Memory B cell (primary cell): Measurements from ENCODE around the gene SLC44A4.
"Not testable (repeated sequence)": the region's sequence is repeated elsewhere in the genome, so short reads cannot be mapped to it uniquely, and the experiment has no call there.

Experiments used
- ATAC-seq: fragments of 150-1000 bp; cut with Tn5 transposase; 2 replicates; pipeline ENCODE4 v1.10.0; 2021; ENCODE audit warnings: low read depth, mild to moderate bottlenecking, moderate library complexity
- DNase-seq, 2 donors: peaks; one replicate each; pipeline ENCODE4 v3.0.0; 2022; ENCODE audit warnings: low spot score in 2 of 2
- H3K27ac Mint-ChIP-seq: one replicate; pipeline ENCODE4 v1.8.0; 2022; ENCODE audit warnings: mild to moderate bottlenecking, moderate library complexity, mixed read lengths
- H3K27me3 Mint-ChIP-seq: one replicate; pipeline ENCODE4 v1.8.0; 2022; ENCODE audit warnings: mixed read lengths
- H3K36me3 Mint-ChIP-seq: one replicate; pipeline ENCODE4 v1.8.0; 2022; ENCODE audit warnings: mild to moderate bottlenecking, mixed read lengths
- H3K4me1 Mint-ChIP-seq: one replicate; pipeline ENCODE4 v1.8.0; 2022; ENCODE audit warnings: mixed read lengths
- H3K4me3 Mint-ChIP-seq: one replicate; pipeline ENCODE4 v1.8.0; 2022; ENCODE audit warnings: mild to moderate bottlenecking, moderate library complexity, mixed read lengths
- H3K9me3 Mint-ChIP-seq: one replicate; pipeline ENCODE4 v1.8.0; 2022; ENCODE audit warnings: mixed read lengths

Gene SLC44A4

DNA sequence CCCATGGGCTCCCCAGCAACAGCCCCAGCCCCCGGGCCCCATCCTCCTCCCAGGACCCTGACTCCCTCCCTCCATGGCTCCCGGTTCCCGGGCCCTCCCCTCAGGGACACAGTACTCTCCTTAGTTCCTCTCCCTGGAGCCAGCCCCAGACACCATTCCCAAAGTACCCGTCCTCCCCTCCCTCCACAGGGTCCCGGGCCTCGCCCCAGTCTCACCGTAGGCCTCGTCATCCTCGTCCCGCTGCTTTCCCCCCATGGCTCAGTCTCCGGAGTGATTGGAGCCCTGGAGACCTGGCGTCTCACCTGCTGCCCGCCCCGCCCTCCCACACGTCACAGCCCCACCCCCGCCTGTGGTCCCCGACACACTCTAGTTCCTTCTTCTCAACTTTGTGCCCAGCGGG is at the start of gene SLC44A4:
TSS of gene SLC44A4 (minus strand) at position 272 of the 400 bp plus-strand sequence. CDS start at position 255, 17 bp downstream.
- DNase-seq, result no peak
- H3K27me3 Mint-ChIP-seq, result no peaks in the 10 kb centered on the region
- H3K36me3 Mint-ChIP-seq, result peaks cover 24% of the 10 kb centered on the region
- no peak for ATAC-seq
- H3K4me3 Mint-ChIP-seq, result no peak within 1 kb of the TSS
- H3K4me1 Mint-ChIP-seq, result no peaks in the 10 kb centered on the region
- no peaks in the 10 kb centered on the region for H3K9me3 Mint-ChIP-seq
- H3K27ac Mint-ChIP-seq, result no peak within 1 kb of the TSS

DNA sequence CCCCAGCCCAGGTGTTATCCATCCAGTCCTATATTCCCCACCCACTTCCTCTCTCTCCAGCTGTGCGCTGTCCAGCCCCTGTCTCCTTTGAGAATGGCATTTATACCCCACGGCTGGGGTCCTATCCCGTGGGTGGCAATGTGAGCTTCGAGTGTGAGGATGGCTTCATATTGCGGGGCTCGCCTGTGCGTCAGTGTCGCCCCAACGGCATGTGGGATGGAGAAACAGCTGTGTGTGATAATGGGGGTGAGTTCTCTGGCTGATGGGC is 49.8 kb upstream of the SLC44A4 start:
- Mint-ChIP-seq H3K27ac (no peak overlapping the region), H3K9me3 (no peaks in the 10 kb centered on the region), H3K4me3 (no peak overlapping the region), H3K4me1 (no peaks in the 10 kb centered on the region), H3K27me3 (peaks cover 5% of the 10 kb centered on the region), H3K36me3 (no peaks in the 10 kb centered on the region)
- no peak for DNase-seq
- ATAC-seq, result no peak

DNA sequence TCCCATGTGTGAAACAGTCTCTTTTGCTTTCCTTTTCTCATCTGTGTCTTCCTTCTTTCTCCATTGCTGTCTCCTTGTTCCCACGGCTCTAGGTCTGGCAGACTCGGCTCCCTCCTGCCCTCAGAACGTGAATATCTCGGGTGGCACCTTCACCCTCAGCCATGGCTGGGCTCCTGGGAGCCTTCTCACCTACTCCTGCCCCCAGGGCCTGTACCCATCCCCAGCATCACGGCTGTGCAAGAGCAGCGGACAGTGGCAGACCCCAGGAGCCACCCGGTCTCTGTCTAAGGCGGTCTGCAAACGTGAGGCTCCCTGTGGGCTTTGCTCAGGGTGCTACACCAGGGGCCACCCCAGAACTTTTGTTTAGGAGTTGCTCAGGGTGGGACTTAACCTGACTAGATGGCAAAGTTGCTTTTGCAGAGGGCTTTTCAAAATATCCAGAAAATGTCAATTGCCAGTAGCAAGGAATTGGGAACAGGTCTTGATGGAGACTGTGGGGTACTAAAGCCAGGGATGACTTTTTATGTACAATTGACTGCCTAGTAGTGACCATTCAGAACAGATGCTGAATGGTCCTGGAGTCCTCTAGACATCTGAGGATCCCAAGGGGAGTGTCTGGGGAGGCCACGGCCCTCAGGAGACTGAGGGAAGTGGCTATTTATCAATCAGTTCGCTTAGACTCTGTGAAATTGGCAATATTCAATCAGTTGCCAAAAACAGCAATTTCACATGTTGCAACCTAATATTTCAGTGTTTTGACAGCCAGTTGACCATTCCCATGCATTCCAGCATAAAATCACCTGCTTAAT is 49.3 kb upstream of the SLC44A4 start:
- no peak for ATAC-seq
- Mint-ChIP-seq H3K27me3 (peaks cover 5% of the 10 kb centered on the region), H3K36me3 (no peaks in the 10 kb centered on the region), H3K4me3 (no peak overlapping the region), H3K9me3 (no peaks in the 10 kb centered on the region), H3K27ac (no peak overlapping the region), H3K4me1 (no peaks in the 10 kb centered on the region)
- DNase-seq, result no peak

DNA sequence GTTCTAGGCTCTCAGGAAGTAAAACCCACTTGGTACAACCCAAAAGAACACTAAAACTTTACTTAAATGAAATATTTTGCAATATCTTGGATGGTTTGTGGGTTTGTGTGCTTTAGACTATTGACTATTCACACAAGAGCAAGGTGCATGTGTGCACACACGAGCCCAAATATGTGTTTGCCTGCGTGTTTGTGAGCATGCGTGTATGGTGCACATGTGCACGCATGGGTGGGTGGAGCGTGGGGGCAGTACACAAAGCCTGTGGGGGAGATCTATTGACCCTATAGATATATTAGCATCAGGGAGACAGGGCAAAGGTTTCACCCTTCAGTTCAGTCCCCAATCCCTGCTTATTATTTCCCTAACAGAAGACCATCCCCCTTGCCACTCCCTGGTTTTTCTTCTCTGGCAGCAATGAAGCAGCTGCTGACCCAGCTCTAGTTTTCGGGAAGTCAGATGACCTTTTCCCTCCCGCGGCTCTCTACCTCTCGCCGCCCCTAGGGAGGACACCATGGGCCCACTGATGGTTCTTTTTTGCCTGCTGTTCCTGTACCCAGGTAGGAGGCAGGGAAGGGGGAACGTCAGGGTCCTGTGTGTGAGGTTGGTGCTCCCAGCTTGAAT is 48.6 kb upstream of the SLC44A4 start, which contains the start of gene C2:
TSS of gene C2 (plus strand) at position 476 of the 621 bp plus-strand sequence. CDS start at position 512, 36 bp downstream.
- Mint-ChIP-seq H3K4me3 (no peak within 1 kb of the TSS), H3K36me3 (no peaks in the 10 kb centered on the region), H3K4me1 (no peaks in the 10 kb centered on the region), H3K27me3 (peaks cover 5% of the 10 kb centered on the region), H3K27ac (no peak within 1 kb of the TSS), H3K9me3 (no peaks in the 10 kb centered on the region)
- DNase-seq, result no peak
- no peak for ATAC-seq

DNA sequence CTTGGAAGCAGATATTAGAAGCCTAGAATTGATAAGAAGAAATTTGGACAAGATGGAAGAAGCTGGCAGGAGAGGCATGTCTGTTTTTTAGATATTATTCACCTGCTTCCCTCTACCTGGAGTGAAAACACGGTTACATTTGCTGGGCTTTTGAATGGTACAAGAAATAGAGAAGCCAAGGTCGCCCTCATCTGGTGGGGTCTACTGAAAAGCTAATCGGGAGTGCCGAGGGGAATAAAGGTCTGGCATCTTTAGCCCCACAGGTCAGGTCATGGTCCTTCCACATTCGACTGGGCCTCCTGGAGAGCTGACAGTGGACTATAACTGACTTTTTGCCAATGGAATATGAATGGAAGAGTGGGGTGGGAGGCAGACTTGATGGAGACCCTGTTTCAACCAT is 44.1 kb upstream of the SLC44A4 start:
- ATAC-seq (peak; percentile 41), DNase-seq (no peak)
- H3K4me3 Mint-ChIP-seq, result no peak overlapping the region
- no peak overlapping the region for H3K27ac Mint-ChIP-seq
- H3K4me1 Mint-ChIP-seq, result no peaks in the 10 kb centered on the region
- H3K27me3 Mint-ChIP-seq, result peaks cover 2% of the 10 kb centered on the region
- H3K36me3 Mint-ChIP-seq, result no peaks in the 10 kb centered on the region
- no peaks in the 10 kb centered on the region for H3K9me3 Mint-ChIP-seq

DNA sequence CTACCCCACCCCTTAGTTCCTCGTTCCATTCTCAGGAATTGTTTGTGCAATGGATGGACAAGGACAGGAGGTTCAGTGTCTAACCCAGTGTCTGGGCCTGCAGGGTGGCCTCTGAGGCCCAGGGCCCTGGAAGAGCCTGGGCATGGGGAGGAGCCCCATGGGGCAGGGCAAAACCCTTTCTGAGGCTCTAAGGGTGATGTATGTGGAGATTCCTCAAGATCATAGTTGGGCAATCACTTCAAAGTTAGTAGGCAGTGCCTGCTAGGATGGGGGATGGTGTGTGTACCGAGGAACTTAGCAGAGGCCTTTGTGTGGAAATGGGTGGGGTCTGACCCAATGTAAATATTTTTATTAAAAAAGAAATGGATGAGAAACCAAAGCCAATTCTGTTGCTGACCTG is 42.0 kb upstream of the SLC44A4 start:
- DNase-seq, result no peak
- ATAC-seq, result no peak
- H3K27me3 Mint-ChIP-seq, result peaks cover 2% of the 10 kb centered on the region
- H3K4me1 Mint-ChIP-seq, result no peaks in the 10 kb centered on the region
- no peak overlapping the region for H3K4me3 Mint-ChIP-seq
- H3K27ac Mint-ChIP-seq, result no peak overlapping the region
- no peaks in the 10 kb centered on the region for H3K36me3 Mint-ChIP-seq
- H3K9me3 Mint-ChIP-seq, result no peaks in the 10 kb centered on the region

DNA sequence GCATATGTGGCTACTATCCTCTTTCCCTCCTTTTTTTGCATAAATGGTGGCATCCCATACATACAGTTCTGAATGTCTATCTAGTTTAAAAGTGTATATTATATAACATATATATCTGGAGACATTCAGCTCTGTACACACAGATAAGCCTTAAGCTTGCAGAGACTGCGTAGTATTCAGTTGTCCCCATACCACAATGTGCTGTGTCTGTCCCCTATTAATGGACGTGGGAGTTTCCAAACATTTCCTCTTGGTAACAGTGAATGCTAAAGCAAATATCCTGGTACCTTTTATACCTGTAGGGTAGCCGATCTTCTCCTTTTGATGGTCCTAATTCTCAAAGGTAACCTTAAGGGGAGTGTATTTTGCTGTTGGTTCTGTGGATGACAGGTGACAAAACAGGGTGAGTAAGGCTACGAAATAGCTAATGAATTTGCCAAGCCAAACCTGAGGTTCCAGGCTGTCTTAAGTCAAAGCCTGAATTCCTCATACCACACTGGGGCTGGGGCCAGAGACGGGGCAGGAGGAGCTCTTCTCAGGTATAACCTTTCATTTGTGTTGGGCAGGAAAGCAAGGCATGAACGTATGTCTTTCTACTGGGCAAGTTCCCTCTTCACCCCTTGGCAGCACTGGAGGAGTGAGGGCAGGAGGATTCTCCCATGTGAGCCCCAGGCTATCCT is 41.0 kb upstream of the SLC44A4 start:
- Mint-ChIP-seq H3K9me3 (no peaks in the 10 kb centered on the region), H3K27me3 (peaks cover 6% of the 10 kb centered on the region), H3K4me1 (no peaks in the 10 kb centered on the region), H3K4me3 (no peak overlapping the region), H3K27ac (no peak overlapping the region), H3K36me3 (no peaks in the 10 kb centered on the region)
- ATAC-seq (no peak), DNase-seq (no peak)

DNA sequence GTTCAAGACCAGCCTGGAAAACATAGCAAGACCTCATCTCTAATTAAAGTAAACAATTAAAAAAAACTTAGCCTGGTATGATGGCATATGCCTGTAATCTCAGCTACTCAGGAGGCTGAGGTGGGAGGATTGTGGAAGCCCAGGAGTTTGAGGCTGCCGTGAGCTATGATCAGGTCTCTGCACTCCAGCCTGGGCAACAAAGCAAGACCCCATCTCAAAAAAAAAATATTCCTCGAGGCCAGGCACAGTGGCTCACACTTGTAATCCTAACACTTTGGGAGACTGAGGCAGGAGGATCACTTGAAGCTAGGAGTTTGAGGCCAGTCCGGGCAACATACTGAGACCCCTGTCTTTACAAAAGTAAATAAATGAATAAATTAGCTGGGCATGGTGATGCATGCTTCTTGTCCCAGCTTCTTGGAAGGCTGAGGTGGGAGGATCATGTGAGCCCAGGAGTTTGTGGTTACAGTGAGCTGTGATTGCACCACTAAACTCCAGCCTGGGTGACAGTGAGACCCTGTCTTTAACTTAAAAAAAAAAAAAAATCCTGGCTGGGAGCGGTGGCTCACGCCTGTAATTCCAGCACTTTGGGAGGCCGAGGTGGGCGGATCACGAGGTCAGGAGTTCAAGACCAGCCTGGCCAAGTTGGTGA is 39.4 kb upstream of the SLC44A4 start:
- H3K4me1 Mint-ChIP-seq, result no peaks in the 10 kb centered on the region
- no peak overlapping the region for H3K27ac Mint-ChIP-seq
- no peak overlapping the region for H3K4me3 Mint-ChIP-seq
- no peaks in the 10 kb centered on the region for H3K36me3 Mint-ChIP-seq
- no peaks in the 10 kb centered on the region for H3K9me3 Mint-ChIP-seq
- no peak for DNase-seq
- H3K27me3 Mint-ChIP-seq, result peaks cover 6% of the 10 kb centered on the region
- ATAC-seq, result no peak

DNA sequence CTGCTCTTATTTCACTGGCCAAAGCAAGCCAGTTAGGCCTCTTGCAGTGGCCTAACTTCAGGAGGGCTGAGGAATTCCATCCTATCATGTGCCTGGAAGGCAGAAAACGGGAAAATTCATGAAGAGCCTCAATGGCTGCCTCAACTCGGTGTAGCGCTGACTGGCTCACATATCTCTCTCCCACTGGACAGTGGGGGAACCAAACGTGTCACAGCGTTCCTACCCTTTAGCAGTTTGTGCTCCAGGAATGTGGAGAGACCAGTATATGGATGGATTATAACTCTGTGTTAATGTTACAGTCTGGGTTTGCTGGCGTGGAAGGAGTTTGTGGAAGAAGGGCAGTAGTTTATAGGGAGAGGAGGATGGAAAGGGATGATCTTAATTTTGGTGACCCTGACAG is 37.0 kb upstream of the SLC44A4 start:
- no peak overlapping the region for H3K4me3 Mint-ChIP-seq
- no peaks in the 10 kb centered on the region for H3K36me3 Mint-ChIP-seq
- ATAC-seq (no peak), DNase-seq (no peak)
- no peak overlapping the region for H3K27ac Mint-ChIP-seq
- peaks cover 9% of the 10 kb centered on the region for H3K27me3 Mint-ChIP-seq
- no peaks in the 10 kb centered on the region for H3K4me1 Mint-ChIP-seq
- H3K9me3 Mint-ChIP-seq, result no peaks in the 10 kb centered on the region

DNA sequence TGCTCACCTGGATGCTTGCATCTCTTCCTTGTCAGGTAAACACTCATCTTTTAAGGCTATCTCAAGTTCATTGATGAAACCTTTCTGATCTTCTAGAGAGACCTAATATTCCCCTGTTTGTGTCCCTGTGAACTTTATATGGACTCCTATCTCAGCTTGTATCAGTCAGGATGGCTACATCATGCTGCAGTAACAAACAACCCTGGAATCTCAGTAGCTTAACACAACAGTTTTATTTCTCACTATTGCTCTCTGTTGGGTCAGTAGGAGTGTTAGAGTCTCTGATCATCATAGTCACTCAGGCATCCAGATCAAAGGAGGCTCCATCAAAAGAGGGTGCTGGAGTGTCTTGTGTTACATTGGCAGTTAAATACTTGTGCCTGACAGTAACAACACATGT is 36.6 kb upstream of the SLC44A4 start:
- Mint-ChIP-seq H3K4me1 (peaks cover under 1% of the 10 kb centered on the region), H3K36me3 (no peaks in the 10 kb centered on the region)

DNA sequence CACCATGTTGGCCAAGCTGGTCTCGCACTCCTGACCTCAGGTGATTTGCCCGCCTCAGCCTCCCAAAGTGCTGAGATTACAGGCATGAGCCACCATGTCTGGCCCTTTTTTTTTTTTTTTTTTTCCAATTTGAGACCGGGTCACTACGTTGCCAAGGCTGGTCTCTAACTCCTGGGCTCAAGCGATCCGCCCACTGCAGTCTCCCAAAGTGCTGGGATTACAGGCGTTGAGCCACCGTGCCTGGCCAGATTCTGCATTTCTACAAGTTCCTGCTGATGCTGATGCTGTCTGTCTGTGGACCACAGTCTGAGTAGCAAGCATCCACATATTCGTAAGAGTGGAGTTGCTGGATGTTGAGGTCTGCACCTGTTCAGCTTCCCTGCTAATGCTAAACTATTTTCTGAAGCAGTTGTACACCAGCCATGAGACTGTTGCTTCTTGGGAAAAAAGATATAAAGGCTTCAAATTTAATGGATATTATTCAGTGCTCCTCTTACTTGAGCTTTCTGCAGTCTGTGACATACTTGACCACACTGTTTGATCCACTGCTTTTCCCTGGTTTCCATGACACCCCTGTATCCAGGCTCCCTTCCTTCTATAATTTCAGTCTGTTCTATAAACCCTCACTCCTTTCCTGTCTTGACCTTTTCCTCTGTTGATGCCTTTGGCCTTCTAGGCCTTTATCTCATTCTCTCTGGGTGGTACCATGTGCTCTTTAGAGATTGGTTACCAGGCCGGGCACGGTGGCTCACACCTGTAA is 33.2 kb upstream of the SLC44A4 start:
- ATAC-seq (no peak), DNase-seq (no peak)
- Mint-ChIP-seq H3K9me3 (no peaks in the 10 kb centered on the region), H3K4me3 (no peak overlapping the region), H3K27me3 (peaks cover 12% of the 10 kb centered on the region), H3K36me3 (no peaks in the 10 kb centered on the region), H3K27ac (no peak overlapping the region), H3K4me1 (peaks cover 2% of the 10 kb centered on the region)

More for the DNA sequence above, 36.6 kb upstream of the SLC44A4 start:
- Mint-ChIP-seq H3K9me3 (no peaks in the 10 kb centered on the region), H3K27ac (no peak overlapping the region), H3K4me3 (no peak overlapping the region), H3K27me3 (peaks cover 10% of the 10 kb centered on the region)
- no peak for ATAC-seq
- no peak for DNase-seq

DNA sequence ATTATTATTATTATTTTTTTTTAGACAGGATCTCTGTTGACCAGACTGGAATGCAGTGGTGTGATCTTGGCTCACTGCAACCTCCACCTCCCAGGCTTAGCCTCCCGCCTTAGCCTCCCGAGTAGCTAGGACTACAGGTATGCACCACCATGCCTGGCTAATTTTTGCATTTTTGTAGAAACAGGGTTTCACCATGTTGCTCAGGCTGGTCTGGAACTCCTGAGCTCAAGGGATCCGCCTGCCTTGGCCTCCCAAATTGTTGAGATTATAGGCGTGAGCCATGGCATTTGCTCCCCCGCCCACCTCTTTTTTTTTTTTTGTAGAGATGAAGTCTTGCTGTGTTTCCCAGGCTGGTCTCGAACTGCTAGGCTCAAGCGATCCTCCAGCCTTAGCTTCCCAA is 30.5 kb upstream of the SLC44A4 start:
- H3K27me3 Mint-ChIP-seq, result not testable (repeated sequence)

DNA sequence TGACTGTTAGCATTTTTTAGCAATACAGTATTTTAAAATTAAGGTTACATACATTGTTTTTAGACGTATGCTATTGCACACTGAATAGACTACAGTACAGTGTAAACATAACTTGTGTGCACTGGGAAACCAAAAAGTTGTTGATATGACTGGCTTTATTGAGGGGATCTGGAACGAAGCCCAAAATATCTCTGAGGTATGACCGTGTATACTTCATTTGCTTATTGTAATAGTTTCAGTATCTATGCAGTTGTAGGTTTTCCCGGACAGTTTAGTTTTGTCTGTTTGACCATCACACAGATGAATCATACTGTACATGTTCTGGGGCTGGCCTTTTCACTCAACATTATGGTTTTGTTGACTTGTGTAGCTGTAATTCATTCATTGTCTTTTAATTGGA is 30.0 kb upstream of the SLC44A4 start:
- H3K36me3 Mint-ChIP-seq, result no peaks in the 10 kb centered on the region
- ATAC-seq (peak; percentile 52), DNase-seq (no peak)
- H3K27me3 Mint-ChIP-seq, result peaks cover 6% of the 10 kb centered on the region
- no peaks in the 10 kb centered on the region for H3K9me3 Mint-ChIP-seq
- H3K4me3 Mint-ChIP-seq, result no peak overlapping the region
- peaks cover 2% of the 10 kb centered on the region for H3K4me1 Mint-ChIP-seq
- no peak overlapping the region for H3K27ac Mint-ChIP-seq

More for the DNA sequence above, 30.5 kb upstream of the SLC44A4 start:
- not testable (repeated sequence) for ATAC-seq, H3K4me3 Mint-ChIP-seq, H3K4me1 Mint-ChIP-seq, H3K36me3 Mint-ChIP-seq, H3K9me3 Mint-ChIP-seq, DNase-seq, H3K27ac Mint-ChIP-seq
